HG03558 (cell line): Measurements from ENCODE around the gene UBN2.

ENCODE experiments used
- ATAC-seq: cut with Tn5 transposase; IDR thresholded peaks from one replicate; pipeline ENCODE4 v1.9.1; 2021; ENCODE audit warnings: moderate number of reproducible peaks; ENCODE audit not compliant: unreplicated experiment; ENCODE audit errors: extremely low read depth

UBN2 gene

GRCh38 chr7:139341058-139341775 lies 110.2 kb downstream of the UBN2 start, which contains the start of gene FMC1:
Gene FMC1 (plus strand): TSS chr7:139341337. CDS start chr7:139341385, 48 bp downstream.
- ATAC-seq: peak; percentile 17

DNA sequence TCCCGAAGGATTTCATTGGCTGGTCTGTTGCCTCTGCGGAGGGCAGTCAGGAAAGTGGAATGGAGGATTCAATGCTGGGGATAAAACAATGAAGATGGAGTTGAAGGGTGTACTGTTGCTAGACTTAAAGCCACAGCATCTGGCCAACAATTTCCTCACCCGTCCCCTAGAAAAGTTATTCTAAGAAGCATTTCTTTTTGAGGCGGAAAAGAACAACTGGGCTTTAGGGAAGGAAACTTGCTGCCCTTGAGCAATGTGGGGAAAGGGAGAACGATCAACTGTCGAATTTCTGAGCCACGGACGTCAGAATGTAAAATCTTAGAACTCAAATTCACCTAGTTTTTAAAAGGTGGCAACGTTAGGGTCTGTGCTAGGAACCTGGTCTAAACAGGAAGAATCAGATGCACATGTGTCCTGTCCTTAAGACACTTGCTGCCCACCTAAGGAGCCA lies 110.8 kb downstream of the UBN2 start:
- ATAC-seq: no peak

DNA sequence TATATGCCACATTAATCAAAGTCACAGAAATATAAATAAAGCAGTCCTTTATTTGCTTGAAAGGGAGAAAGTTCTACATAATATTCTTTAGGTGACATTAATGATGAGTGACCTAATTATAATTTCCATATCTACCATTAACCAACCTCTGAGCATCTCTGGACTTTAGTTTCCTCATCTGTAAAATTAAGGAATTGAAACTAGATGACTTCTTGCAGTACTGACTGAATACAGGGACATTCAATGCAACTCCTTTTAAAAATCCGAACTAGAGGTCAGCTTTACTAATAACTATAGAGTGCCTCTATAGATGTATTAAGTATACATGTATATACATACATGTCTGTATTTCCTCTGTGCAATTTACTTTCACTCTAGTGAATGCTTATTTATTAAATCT lies 114.0 kb downstream of the UBN2 start:
- no peak for ATAC-seq

DNA sequence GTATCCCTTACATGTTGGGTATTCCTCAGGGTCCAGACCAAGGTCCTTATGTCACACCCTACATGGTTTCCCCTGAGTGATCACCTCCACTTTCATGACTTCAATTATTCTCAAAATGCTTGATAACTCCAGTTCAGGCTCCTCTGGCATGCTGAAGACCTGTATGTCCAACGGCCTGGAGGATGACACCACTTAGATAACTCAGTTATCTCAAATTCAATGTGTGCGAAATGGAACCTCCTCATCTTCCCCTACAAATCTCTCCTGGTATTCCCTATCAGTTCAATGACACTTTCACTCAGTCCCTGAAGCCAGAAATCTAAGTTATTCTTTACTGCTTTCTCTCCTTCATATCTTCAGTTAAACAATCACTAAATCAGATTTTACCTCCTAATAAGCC lies 120.0 kb downstream of the UBN2 start:
- no peak for ATAC-seq

DNA sequence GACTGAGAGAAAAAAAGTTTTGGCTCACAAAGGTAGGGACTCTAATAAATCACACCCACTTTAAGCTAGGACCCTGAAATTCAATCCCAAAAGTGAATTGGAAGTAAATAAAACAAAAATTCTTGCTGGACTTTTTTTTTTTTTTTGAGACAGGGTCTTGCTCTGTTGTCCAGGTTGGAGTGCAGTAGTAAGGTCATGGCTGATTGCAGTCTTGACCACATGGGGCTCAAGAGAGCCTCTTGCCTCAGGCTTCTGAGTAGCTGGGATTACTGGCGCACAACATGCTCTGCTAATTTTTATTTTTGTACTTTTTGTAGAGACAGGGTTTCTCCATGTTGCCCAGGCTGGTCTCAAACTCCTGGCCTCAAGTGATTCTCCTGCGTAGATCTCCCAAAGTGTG lies 123.7 kb downstream of the UBN2 start:
- no peak for ATAC-seq

DNA sequence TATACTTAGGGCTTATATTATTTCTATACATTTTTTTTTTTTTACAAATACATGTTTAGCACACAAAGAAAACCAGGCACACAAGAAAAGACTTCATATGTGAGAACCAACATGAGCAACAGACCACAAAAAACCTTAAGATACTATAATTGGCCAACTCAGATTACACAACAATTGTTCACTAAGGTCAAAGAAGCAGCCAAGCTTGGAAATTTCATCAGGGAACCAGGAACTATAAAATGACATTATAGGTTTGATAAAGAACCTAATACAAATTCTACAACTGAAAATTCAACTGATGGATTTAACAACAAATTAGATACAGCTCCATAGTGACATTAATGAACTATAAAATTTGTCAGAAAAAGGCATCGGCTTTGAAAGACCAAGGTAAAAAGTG lies 124.3 kb downstream of the UBN2 start:
- ATAC-seq: no peak
